GM19239 (cell line): Measurements from ENCODE around the gene SENP3.
A peak's percentile ranks its signal among the peaks of the same experiment; 100 is the strongest.
"Not testable (repeated sequence)": the region's sequence is repeated elsewhere in the genome, so short reads cannot be mapped to it uniquely, and the experiment has no call there.

Source experiments
- DNase-seq: peaks from one replicate; pipeline ENCODE4 v3.0.0; 2011; ENCODE audit warnings: low spot score; ENCODE audit not compliant: insufficient read length
- FAIRE-seq: peaks from 2 replicates; lab custom pipeline; 2011; peaks lifted over from hg19 to GRCh38; lab: Jason Lieb, UNC

Gene SENP3

GRCh38 chr17:7590743-7591142, 29.0 kb downstream of the SENP3 start:
- FAIRE-seq: no peak
- DNase-seq: no peak

GRCh38 chr17:7591596-7591995, 29.9 kb downstream of the SENP3 start:
- DNase-seq: no peak
- FAIRE-seq: no peak

GRCh38 chr17:7592422-7593021, 30.8 kb downstream of the SENP3 start:
- DNase-seq: no peak
- FAIRE-seq: no peak

- DNase-seq (no peak), FAIRE-seq (no peak)
Observed at GRCh38 chr17:7593296-7593695, 31.6 kb downstream of the SENP3 start.

GRCh38 chr17:7597561-7597960, 35.8 kb downstream of the SENP3 start:
- FAIRE-seq: not testable (repeated sequence)

GRCh38 chr17:7606280-7606679, 44.6 kb downstream of the SENP3 start:
- no peak for DNase-seq
- FAIRE-seq: no peak

More at GRCh38 chr17:7597561-7597960, 35.8 kb downstream of the SENP3 start:
- not testable (repeated sequence) for DNase-seq

GRCh38 chr17:7610641-7611040, 48.9 kb downstream of the SENP3 start:
- no peak for DNase-seq
- FAIRE-seq: no peak

GRCh38 chr17:7611635-7612293, 50.0 kb downstream of the SENP3 start:
- DNase-seq (no peak), FAIRE-seq (no peak)

GRCh38 chr17:7612294-7612640, 50.5 kb downstream of the SENP3 start:
- DNase-seq (no peak), FAIRE-seq (no peak)

GRCh38 chr17:7613769-7614424, 52.2 kb downstream of the SENP3 start:
- FAIRE-seq (no peak), DNase-seq (no peak)

- FAIRE-seq (peak; percentile 99), DNase-seq (peak; percentile 94)
Observed at GRCh38 chr17:7614425-7615264, 52.9 kb downstream of the SENP3 start, which contains the start of gene FXR2. TSS of gene FXR2 (minus strand) at chr17:7614897. CDS start at chr17:7614532, 365 bp downstream.

- DNase-seq (no peak), FAIRE-seq (no peak)
Observed at GRCh38 chr17:7615265-7615747, 53.6 kb downstream of the SENP3 start.

- DNase-seq (no peak), FAIRE-seq (no peak)
Observed at GRCh38 chr17:7618608-7619007, 56.9 kb downstream of the SENP3 start.

- DNase-seq: no peak
- no peak for FAIRE-seq
Observed at GRCh38 chr17:7620835-7621234, 59.1 kb downstream of the SENP3 start.
